Right renal pelvis (tissue), 4 donors: ENCODE results near the gene CELF2. TPM values are rescaled to one million over a fixed set of nuclear protein-coding genes. Genes with fewer than 3 reads are reported as not detected.
"Not testable (repeated sequence)": the region's sequence is repeated elsewhere in the genome, so short reads cannot be mapped to it uniquely, and the experiment has no call there.

Experiments
- DNase-seq, 4 donors: peaks; one replicate each; pipeline ENCODE4 v3.0.0-alpha.2; 2013; ENCODE audit warnings: low read depth in 4 of 4, low spot score in 3 of 4, missing footprints in 1 of 4
- polyA plus RNA-seq, 4 donors: library from polyadenylated mRNA; unstranded; fragments of 120-200 nt; gene quantifications; one replicate each; pipeline ENCODE4 v1.2.1, GENCODE V29; 2013; ENCODE audit not compliant: insufficient read length in 4 of 4

CELF2 gene
- polyA plus RNA-seq, 4 donors, result 12.0 to 14.5 (median 12.3) TPM

GRCh38 chr10:11166550-11166949, 148.9 kb downstream of the CELF2 start:
- no peak for DNase-seq

GRCh38 chr10:11167233-11167966, 149.7 kb downstream of the CELF2 start:
- DNase-seq, result no peak

DNA sequence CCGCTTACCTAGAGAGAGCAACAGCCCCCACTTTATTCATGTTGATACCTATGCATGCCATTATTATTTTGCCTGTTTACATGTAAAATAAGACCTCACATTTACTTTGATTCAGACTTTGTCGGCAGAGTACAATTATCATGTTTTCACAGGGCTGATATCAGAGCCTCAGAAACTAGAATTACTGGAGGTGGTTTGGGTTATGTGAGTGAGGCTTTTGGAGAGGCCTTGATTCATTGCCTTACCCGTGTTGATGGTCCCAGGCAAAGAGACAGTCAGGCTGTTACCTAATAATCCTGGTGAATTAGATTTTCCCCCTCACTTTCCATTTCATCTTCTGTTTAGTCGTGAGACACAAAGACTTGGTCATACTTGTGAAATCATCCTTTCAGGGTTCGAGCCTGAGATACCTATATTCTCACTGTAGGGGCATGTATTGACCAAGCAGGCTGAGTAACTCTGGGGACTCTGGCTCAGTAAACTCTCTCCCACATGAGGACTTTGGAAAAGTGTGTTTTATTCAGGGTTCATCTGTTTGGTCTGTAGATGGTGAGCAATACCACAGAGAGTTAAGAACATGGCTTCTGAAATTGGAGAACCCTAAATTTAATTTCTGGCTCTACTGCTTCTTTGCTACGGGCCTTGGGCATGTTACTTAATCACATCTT, 150.9 kb downstream of the CELF2 start:
- DNase-seq, result no peak

GRCh38 chr10:11169976-11170375, 152.3 kb downstream of the CELF2 start:
- no peak for DNase-seq

GRCh38 chr10:11170574-11170973, 152.9 kb downstream of the CELF2 start:
- no peak for DNase-seq

GRCh38 chr10:11170993-11171851, 153.6 kb downstream of the CELF2 start:
- DNase-seq, result no peak

- no peak for DNase-seq
Measured at GRCh38 chr10:11173042-11173441, 155.4 kb downstream of the CELF2 start.

GRCh38 chr10:11175823-11176243, 158.2 kb downstream of the CELF2 start:
- no peak for DNase-seq

DNA sequence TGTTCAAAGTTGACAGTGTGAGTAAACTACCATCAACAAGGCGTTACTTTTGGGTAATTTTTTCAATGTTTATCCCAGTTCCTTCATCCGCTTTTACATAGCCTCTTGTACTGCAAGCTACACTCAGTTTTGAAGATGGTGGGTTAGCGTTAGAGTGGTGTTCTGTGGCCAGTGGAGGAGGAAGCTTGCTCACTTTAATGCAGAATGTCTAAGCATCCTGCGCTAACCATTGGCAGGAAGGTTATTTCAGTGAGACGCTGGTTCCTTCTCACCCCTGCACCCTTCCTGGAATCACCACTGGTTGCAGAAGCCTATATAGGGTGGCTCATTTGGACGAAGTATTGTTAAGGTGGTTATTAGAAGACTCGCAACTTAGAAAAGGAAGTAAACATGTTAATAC, 159.1 kb downstream of the CELF2 start:
- DNase-seq, result no peak

DNA sequence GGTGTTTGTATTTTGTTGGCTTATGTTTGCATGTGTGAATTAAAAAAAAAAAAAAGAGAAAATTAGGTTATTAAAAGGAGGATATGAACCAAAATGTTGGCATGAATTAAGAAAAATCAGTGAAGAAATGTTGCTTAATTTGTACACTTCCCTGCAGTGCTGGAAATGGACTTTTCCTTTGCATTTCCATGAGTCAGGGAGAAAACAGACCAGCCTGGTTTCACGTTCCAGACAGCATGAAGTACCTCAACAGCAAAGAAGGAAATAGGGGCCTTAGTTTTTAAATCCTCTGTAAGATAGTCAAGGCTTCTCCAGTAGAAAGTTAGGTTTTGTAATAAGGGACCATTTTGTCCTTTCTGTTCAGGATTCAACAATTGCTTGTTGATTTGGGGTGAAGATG, 159.7 kb downstream of the CELF2 start:
- DNase-seq, result no peak

DNA sequence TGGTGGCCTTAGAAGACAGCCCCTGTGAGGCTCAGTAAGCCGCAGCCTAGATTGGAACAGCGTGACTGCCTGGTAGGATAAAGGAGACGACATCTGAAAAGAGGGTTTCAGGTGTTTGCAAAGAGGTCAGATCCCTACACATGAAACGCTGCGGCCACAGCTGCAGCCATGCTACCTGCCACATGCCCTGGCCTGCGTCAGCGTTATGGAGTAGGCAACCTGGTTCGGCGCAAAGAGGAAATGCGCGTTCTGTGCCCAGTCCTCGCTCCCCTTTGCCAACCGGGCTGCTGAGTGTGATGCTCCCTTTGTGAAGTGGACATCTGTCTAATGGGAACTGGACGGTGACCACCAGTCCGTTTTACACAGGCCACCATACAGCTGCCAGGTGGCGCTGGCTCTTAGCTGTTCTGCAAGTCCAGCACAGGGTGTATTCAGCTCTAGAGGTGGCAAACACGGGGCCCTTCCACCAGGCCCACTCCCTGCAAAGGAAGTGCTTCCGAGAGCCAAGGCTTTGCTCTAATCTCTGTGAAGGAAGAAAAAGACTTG, 160.3 kb downstream of the CELF2 start:
- no peak for DNase-seq

GRCh38 chr10:11178606-11179515, 161.2 kb downstream of the CELF2 start:
- no peak for DNase-seq

GRCh38 chr10:11179516-11180105, 161.9 kb downstream of the CELF2 start:
- no peak for DNase-seq

DNA sequence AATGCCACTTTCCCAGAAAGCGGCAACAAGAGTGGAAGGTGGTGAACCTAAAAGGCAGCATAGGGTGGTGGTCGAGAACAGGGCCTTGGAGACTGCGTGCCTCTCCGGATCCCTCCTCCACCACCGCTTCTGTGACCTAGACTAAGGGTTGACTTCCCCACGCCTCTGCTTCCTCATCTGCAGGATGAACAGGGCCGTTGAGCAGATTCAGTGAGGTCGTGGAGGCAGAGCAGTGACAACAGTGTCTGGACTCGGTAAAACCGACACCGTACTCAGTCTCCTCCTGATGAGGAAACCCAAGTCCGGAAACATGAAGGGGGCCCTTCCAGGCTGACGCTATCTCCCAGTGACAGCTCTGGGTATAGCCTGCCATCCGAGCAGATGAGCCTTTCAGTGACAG, 162.6 kb downstream of the CELF2 start:
- DNase-seq, result no peak

GRCh38 chr10:11181978-11182377, 164.3 kb downstream of the CELF2 start:
- DNase-seq, result no peak

DNA sequence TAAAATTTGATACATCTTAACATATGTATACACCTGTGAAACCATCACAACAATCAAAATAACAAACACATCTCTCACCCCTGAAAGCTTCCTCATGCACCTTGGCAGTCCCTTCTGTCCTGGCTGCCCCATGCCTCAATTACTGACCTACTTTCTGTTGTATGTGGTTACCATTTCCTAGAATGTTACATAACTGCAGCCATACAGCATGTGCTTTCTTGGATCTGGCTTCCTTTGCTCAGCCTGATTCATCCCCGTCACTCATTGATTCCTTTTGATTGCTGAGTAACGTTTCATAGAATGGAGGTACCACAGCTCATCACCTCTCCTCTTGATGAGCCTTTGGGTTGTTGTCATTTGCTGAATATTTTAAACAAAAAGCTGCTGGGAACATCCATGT, 165.3 kb downstream of the CELF2 start:
- DNase-seq, result no peak

DNA sequence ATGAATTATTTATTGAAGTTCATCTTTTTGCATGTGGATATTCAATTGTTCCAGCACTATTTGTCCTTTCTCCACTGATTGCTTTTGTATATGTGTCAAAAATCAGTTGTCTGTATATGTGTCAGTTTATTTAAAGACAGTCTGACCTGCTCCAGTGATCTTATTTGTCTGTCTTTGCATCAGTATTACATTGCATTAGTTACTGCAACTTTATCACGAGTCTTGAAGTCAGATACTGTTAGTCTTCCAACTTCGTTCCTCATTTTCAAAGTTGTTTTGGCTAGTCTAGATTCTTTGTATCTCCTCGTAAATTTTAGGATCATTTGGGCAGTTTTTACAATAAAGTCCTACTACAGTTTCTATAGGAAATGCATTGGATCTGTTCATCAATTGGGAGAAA, 166.4 kb downstream of the CELF2 start:
- no peak for DNase-seq

GRCh38 chr10:11185128-11185665, 167.5 kb downstream of the CELF2 start:
- not testable (repeated sequence) for DNase-seq

DNA sequence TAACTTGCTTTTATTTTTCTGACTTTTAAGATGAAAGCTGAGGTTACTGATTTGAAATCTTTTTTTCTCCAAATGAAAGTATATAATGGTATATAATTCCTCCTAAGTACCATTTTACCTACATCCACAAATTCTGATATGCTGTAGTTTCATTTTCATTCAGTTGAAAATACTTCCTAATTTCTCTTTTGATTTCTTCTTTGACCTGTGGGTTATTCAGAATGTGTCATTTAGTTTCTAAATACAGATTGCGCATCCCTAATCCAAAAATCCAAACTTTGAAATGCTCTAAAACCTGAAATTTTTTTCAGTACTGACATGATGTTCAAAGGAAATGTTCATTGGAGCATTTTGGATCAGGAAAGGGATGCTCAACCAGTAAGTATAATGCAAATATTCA, 168.7 kb downstream of the CELF2 start:
- no peak for DNase-seq
